Neural cell (in vitro differentiated cells): Measurements from ENCODE around the gene MRPL48. TPM values are rescaled to one million over a fixed set of nuclear protein-coding genes. Genes with fewer than 3 reads are reported as not detected.
A peak's percentile ranks its signal among the peaks of the same experiment; 100 is the strongest.

ENCODE experiments used
- H2AFZ ChIP-seq: fragments of 200-600, 300-800 bp; sonication (generic), shearing (Covaris generic); 2 replicates; pipeline ENCODE4 v1.6.0; 2014; ENCODE audit warnings: low read depth, mild to moderate bottlenecking, antibody characterized with exemption, low read length, moderate library complexity
- H3F3A ChIP-seq: fragments of 200-600 bp; shearing (Covaris generic); 2 replicates; pipeline ENCODE4 v1.6.1; 2016; ENCODE audit warnings: mild to moderate bottlenecking, moderate library complexity, mixed read lengths, antibody characterized with exemption, low read length; ENCODE audit not compliant: insufficient read depth, poor library complexity, severe bottlenecking
- H3K27ac ChIP-seq: fragments of 200-600, 300-800 bp; sonication (generic), shearing (Covaris generic); 2 replicates; pipeline ENCODE4 v1.5.1; 2014; ENCODE audit warnings: mild to moderate bottlenecking, low read length, moderate library complexity
- H3K27me3 ChIP-seq: fragments of 300-800, 200-600 bp; sonication (generic), shearing (Covaris generic); 2 replicates; pipeline ENCODE4 v1.6.0; 2014; ENCODE audit warnings: mild to moderate bottlenecking, low read depth, low read length, moderate library complexity; ENCODE audit not compliant: insufficient read depth
- H3K36me3 ChIP-seq: fragments of 300-800, 200-600 bp; sonication (generic), shearing (Covaris generic); 2 replicates; pipeline ENCODE4 v1.5.1; 2014; ENCODE audit warnings: mild to moderate bottlenecking, antibody characterized with exemption, low read length, moderate library complexity; ENCODE audit not compliant: insufficient read depth
- H3K4me2 ChIP-seq: fragments of 300-800, 200-600 bp; sonication (generic), shearing (Covaris generic); 2 replicates; pipeline ENCODE4 v1.6.0; 2014; ENCODE audit warnings: mild to moderate bottlenecking, low read length
- H3K4me3 ChIP-seq: fragments of 300-800, 200-600 bp; sonication (generic), shearing (Covaris generic); 2 replicates; pipeline ENCODE4 v1.5.1; 2014; ENCODE audit warnings: mild to moderate bottlenecking, low read length, moderate library complexity
- H3K79me2 ChIP-seq: fragments of 200-600 bp; shearing (Covaris generic); replicated peaks from 2 replicates; pipeline ENCODE4 v1.6.0; 2014; ENCODE audit warnings: mild to moderate bottlenecking, low read length, moderate library complexity; ENCODE audit not compliant: insufficient read depth
- H3K9ac ChIP-seq: fragments of 300-800, 200-600 bp; sonication (generic), shearing (Covaris generic); 2 replicates; pipeline ENCODE4 v1.6.1; 2016; ENCODE audit warnings: mild to moderate bottlenecking, low read length, mixed read lengths
- H3K9me2 ChIP-seq: fragments of 200-600 bp; shearing (Covaris generic); 2 replicates; pipeline ENCODE4 v1.6.1; 2016; ENCODE audit warnings: mild to moderate bottlenecking, low read length, mixed read lengths; ENCODE audit not compliant: insufficient read depth
- H3K9me3 ChIP-seq: fragments of 200-600, 300-800 bp; sonication (generic), shearing (Covaris generic); 2 replicates; pipeline ENCODE4 v1.6.1; 2016; ENCODE audit warnings: mild to moderate bottlenecking, mixed run types, low read length, moderate library complexity, mixed read lengths
- H4K20me1 ChIP-seq: fragments of 200-600 bp; shearing (Covaris generic); 2 replicates; pipeline ENCODE4 v1.6.1; 2016; ENCODE audit warnings: mild to moderate bottlenecking, mixed run types; ENCODE audit not compliant: insufficient read depth
- CTCF ChIP-seq: fragments of 450-650 bp; IDR thresholded peaks from 2 replicates; pipeline ENCODE4 v1.5.1; 2014; ENCODE audit warnings: antibody characterized with exemption, mild to moderate bottlenecking, moderate library complexity; ENCODE audit not compliant: poor library complexity, severe bottlenecking
- EP300 ChIP-seq: fragments of 450-650 bp; conservative IDR thresholded peaks from 2 replicates; pipeline ENCODE4 v1.6.1; 2014; ENCODE audit warnings: antibody characterized with exemption, mild to moderate bottlenecking, moderate library complexity; ENCODE audit not compliant: poor library complexity, severe bottlenecking
- EZH2 ChIP-seq: fragments of 200-600, 300-800 bp; shearing (Covaris generic), sonication (generic); IDR thresholded peaks from 2 replicates; pipeline ENCODE4 v1.6.1; 2014; ENCODE audit warnings: antibody characterized with exemption, low read length, borderline replicate concordance, mild to moderate bottlenecking; ENCODE audit not compliant: insufficient read depth, poor library complexity, severe bottlenecking
- MXI1 ChIP-seq: fragments of 450-650 bp; conservative IDR thresholded peaks from 2 replicates; pipeline ENCODE4 v1.6.1; 2014; ENCODE audit warnings: antibody characterized with exemption, mild to moderate bottlenecking; ENCODE audit not compliant: poor library complexity, severe bottlenecking
- POLR2AphosphoS5 ChIP-seq: IDR thresholded peaks from 2 replicates; pipeline ENCODE4 v1.6.1; 2012
- RAD21 ChIP-seq: fragments of 450-650 bp; conservative IDR thresholded peaks from 2 replicates; pipeline ENCODE4 v1.6.1; 2014; ENCODE audit warnings: antibody characterized with exemption, mild to moderate bottlenecking, moderate library complexity
- REST ChIP-seq: IDR thresholded peaks from 2 replicates; pipeline ENCODE4 v1.6.1; 2012; ENCODE audit warnings: borderline replicate concordance
- SMC3 ChIP-seq: fragments of 450-650 bp; conservative IDR thresholded peaks from 2 replicates; pipeline ENCODE4 v1.6.1; 2014; ENCODE audit warnings: antibody characterized with exemption, mild to moderate bottlenecking, moderate library complexity; ENCODE audit not compliant: poor library complexity
- TAF1 ChIP-seq: IDR thresholded peaks from 2 replicates; pipeline ENCODE4 v1.6.1; 2012; ENCODE audit warnings: low read depth
- polyA minus RNA-seq: library from RNA; depleted of rRNA, polyadenylated mRNA; stranded (reverse); fragments of >200 nt; gene quantifications from 2 replicates; pipeline ENCODE4 v1.2.3, GENCODE V29; 2014
- polyA plus RNA-seq: library from polyadenylated mRNA; depleted of rRNA; stranded (reverse); fragments of >200 nt; gene quantifications from 2 replicates; pipeline ENCODE4 v1.2.3, GENCODE V29; 2014

MRPL48 gene
- 98.3 and 99.9 TPM in 2 replicates for polyA plus RNA-seq
- polyA minus RNA-seq: 34.6 and 47.8 TPM in 2 replicates

GRCh38 chr11:73787643-73788558 is at the start of gene MRPL48:
MRPL48 (plus strand) TSS chr11:73787874; CDS start chr11:73787972, 98 bp downstream.
- Histone ChIP-seq H3K4me2 (peak within 1 kb of the TSS; percentile 97), H3K4me3 (peak within 1 kb of the TSS; percentile 67), H3K9me3 (no peaks in the 10 kb centered on the region), H3K9ac (peak within 1 kb of the TSS; percentile 90), H3K27me3 (no peaks in the 10 kb centered on the region), H3K9me2 (no peaks in the 10 kb centered on the region), H3K79me2 (peaks cover 7% of the 10 kb centered on the region), H3K27ac (peak within 1 kb of the TSS; percentile 97), H3K36me3 (no peaks in the 10 kb centered on the region), H3F3A (no peaks in the 10 kb centered on the region), H4K20me1 (no peaks in the 10 kb centered on the region), H2AFZ (peak within 1 kb of the TSS; percentile 97)
- TF ChIP-seq CTCF (peak; percentile 41), RAD21 (peak; percentile 58), MXI1 (peak; percentile 92), TAF1 (peak; percentile 98), SMC3 (peak; percentile 68), EZH2 (no peak), POLR2AphosphoS5 (peak; percentile 95), EP300 (peak; percentile 85), REST (peak; percentile 97)

- Histone ChIP-seq H3K4me2 (no peak overlapping the region), H3K27ac (no peak overlapping the region), H3K36me3 (no peaks in the 10 kb centered on the region), H3F3A (no peaks in the 10 kb centered on the region), H3K27me3 (no peaks in the 10 kb centered on the region), H3K9ac (no peak overlapping the region), H3K79me2 (peaks cover 78% of the 10 kb centered on the region), H3K4me3 (no peak overlapping the region), H2AFZ (no peak overlapping the region), H3K9me3 (no peaks in the 10 kb centered on the region), H4K20me1 (peaks cover 22% of the 10 kb centered on the region), H3K9me2 (no peaks in the 10 kb centered on the region)
- TF ChIP-seq RAD21 (no peak), MXI1 (no peak)
Observed at GRCh38 chr11:73743045-73743444, 44.6 kb upstream of the MRPL48 start.
